IMR-90 (cell line): Measurements from ENCODE around the gene WWP2. TPM values are rescaled to one million over a fixed set of nuclear protein-coding genes. Genes with fewer than 3 reads are reported as not detected.

ENCODE experiments used
- ATAC-seq: fragments of 200-7000 bp; cut with Tn5 transposase; 2 replicates; pipeline ENCODE4 v1.9.1; 2020; ENCODE audit warnings: low read depth, mild to moderate bottlenecking, moderate library complexity
- BruUV-seq: library from RNA; stranded (reverse); fragments of 400-500 nt; replicated peaks from 2 replicates; lab custom pipeline; 2021; lab: Mats Ljungman, UMichigan
- CTCF ChIA-PET: fragments of 300-600 bp; formaldehyde crosslinking; extraction: SDS; loops from one replicate; lab custom pipeline; 2021; ENCODE audit warnings: antibody characterized with exemption; lab: Yijun Ruan, JAX
- POLR2A ChIA-PET: fragments of 300-600 bp; sonication (Branson Sonifier 250); formaldehyde crosslinking; loops from one replicate; lab custom pipeline; 2022; ENCODE audit warnings: antibody characterized with exemption; ENCODE audit not compliant: unreplicated experiment; lab: Charles Lee
- DNase-seq: peaks from one replicate; pipeline ENCODE4 v3.0.0; 2013
- H2AFZ ChIP-seq: replicated peaks from 2 replicates; pipeline ENCODE3; 2013; ENCODE audit warnings: low read length, mild to moderate bottlenecking; ENCODE audit not compliant: poor library complexity
- H2AK5ac ChIP-seq: 2 replicates; pipeline ENCODE4 v1.6.1; 2013; ENCODE audit warnings: low read depth, low read length, inconsistent platforms
- H2AK9ac ChIP-seq: replicated peaks from 2 replicates; pipeline ENCODE3; 2013; ENCODE audit warnings: mild to moderate bottlenecking, low read depth, low read length, moderate library complexity; ENCODE audit not compliant: poor library complexity
- H2BK120ac ChIP-seq: 2 replicates; pipeline ENCODE4 v1.6.1; 2013; ENCODE audit warnings: low read depth, low read length, inconsistent platforms
- H2BK15ac ChIP-seq: 3 replicates; pipeline ENCODE4 v1.6.1; 2013; ENCODE audit warnings: low read depth, low read length, inconsistent platforms
- H2BK20ac ChIP-seq: 2 replicates; pipeline ENCODE4 v1.6.1; 2013; ENCODE audit warnings: low read depth, mild to moderate bottlenecking, inconsistent platforms, low read length, moderate library complexity
- H2BK5ac ChIP-seq: 2 replicates; pipeline ENCODE4 v1.6.1; 2013; ENCODE audit warnings: mild to moderate bottlenecking, low read depth, low read length, inconsistent platforms; ENCODE audit not compliant: poor library complexity, severe bottlenecking
- H3K14ac ChIP-seq: replicated peaks from 2 replicates; pipeline ENCODE4 v1.6.1; 2013; ENCODE audit warnings: low read depth, low read length, inconsistent platforms
- H3K18ac ChIP-seq: 2 replicates; pipeline ENCODE4 v1.6.1; 2013; ENCODE audit warnings: low read depth, low read length, control low read depth
- H3K23ac ChIP-seq: 2 replicates; pipeline ENCODE4 v1.6.1; 2013; ENCODE audit warnings: low read depth, low read length, inconsistent platforms
- H3K27ac ChIP-seq: 2 replicates; pipeline ENCODE4 v1.5.1; 2013; ENCODE audit warnings: mild to moderate bottlenecking, control low read depth, low read length; ENCODE audit not compliant: insufficient read depth
- H3K27me3 ChIP-seq: 2 replicates; pipeline ENCODE4 v1.6.1; 2013; ENCODE audit warnings: low read length; ENCODE audit not compliant: control insufficient read depth, insufficient read depth
- H3K36me3 ChIP-seq: 2 replicates; pipeline ENCODE4 v1.6.1; 2013; ENCODE audit warnings: low read length, mixed read lengths; ENCODE audit not compliant: control insufficient read depth, insufficient read depth
- H3K4ac ChIP-seq: 2 replicates; pipeline ENCODE4 v1.6.1; 2013; ENCODE audit warnings: low read depth, low read length, inconsistent platforms
- H3K4me1 ChIP-seq: 2 replicates; pipeline ENCODE4 v1.6.1; 2013; ENCODE audit warnings: low read length, mixed read lengths; ENCODE audit not compliant: control insufficient read depth, insufficient read depth
- H3K4me2 ChIP-seq: 2 replicates; pipeline ENCODE4 v1.6.1; 2013; ENCODE audit warnings: low read depth, mild to moderate bottlenecking, control low read depth, low read length, moderate library complexity
- H3K4me3 ChIP-seq: 2 replicates; pipeline ENCODE4 v1.5.1; 2013; ENCODE audit warnings: low read depth, mild to moderate bottlenecking, control low read depth, low read length, moderate library complexity; ENCODE audit not compliant: insufficient read depth
- H3K56ac ChIP-seq: 2 replicates; pipeline ENCODE4 v1.6.1; 2013; ENCODE audit warnings: low read length, inconsistent platforms; ENCODE audit not compliant: insufficient read depth; ENCODE audit errors: extremely low read depth
- H3K79me1 ChIP-seq, 2 experiments: 2 replicates each; pipeline ENCODE4 v1.6.1; 2013; ENCODE audit warnings: low read length in 2 of 2, inconsistent platforms in 1 of 2, low read depth in 1 of 2
- H3K9ac ChIP-seq: 2 replicates; pipeline ENCODE4 v1.6.1; 2013; ENCODE audit warnings: low read depth, low read length, control low read depth
- H3K9me1 ChIP-seq: 2 replicates; pipeline ENCODE4 v1.6.1; 2013; ENCODE audit warnings: low read length, inconsistent platforms; ENCODE audit not compliant: insufficient read depth
- H3K9me3 ChIP-seq: 2 replicates; pipeline ENCODE4 v1.6.1; 2013; ENCODE audit warnings: low read length; ENCODE audit not compliant: control insufficient read depth, insufficient read depth
- H4K20me1 ChIP-seq: 2 replicates; pipeline ENCODE4 v1.6.1; 2013; ENCODE audit warnings: low read length, inconsistent platforms; ENCODE audit not compliant: insufficient read depth
- H4K5ac ChIP-seq: 2 replicates; pipeline ENCODE4 v1.6.1; 2013; ENCODE audit warnings: mild to moderate bottlenecking, low read depth, low read length, control low read depth
- H4K8ac ChIP-seq, 2 experiments: 2 replicates each; pipeline ENCODE4 v1.6.1; 2013; ENCODE audit warnings: low read depth in 2 of 2, low read length in 2 of 2, control low read depth in 1 of 2, inconsistent platforms in 1 of 2
- H4K91ac ChIP-seq: 2 replicates; pipeline ENCODE4 v1.6.1; 2013; ENCODE audit warnings: low read depth, low read length, inconsistent platforms; ENCODE audit not compliant: insufficient read depth
- CEBPB ChIP-seq: IDR thresholded peaks from 2 replicates; pipeline ENCODE4 v1.6.1; 2012; ENCODE audit warnings: low read depth, low read length, improper control_type of control experiment
- FOS ChIP-seq: fragments of 150-350 bp; IDR thresholded peaks from 2 replicates; pipeline ENCODE4 v1.6.1; 2016; ENCODE audit warnings: low read depth, low read length
- MAFK ChIP-seq: IDR thresholded peaks from 2 replicates; pipeline ENCODE4 v1.6.1; 2012; ENCODE audit warnings: low read depth, low read length, improper control_type of control experiment
- NFE2L2 ChIP-seq: fragments of 150-350 bp; IDR thresholded peaks from 2 replicates; pipeline ENCODE4 v1.6.1; 2016; ENCODE audit warnings: low read depth, mild to moderate bottlenecking, low read length
- RAD21 ChIP-seq: IDR thresholded peaks from 2 replicates; pipeline ENCODE4 v1.6.1; 2012; ENCODE audit warnings: low read length, improper control_type of control experiment
- RFX5 ChIP-seq: IDR thresholded peaks from 2 replicates; pipeline ENCODE4 v1.8.0; 2012; ENCODE audit warnings: low read depth, mild to moderate bottlenecking, low read length, moderate library complexity
- WGBS, 2 experiments: methylation state at CpG; one replicate each; pipeline versions ENCODE4 v1.1.5 to v1.1.7; 2013; ENCODE audit warnings: missing lambda C conversion rate in 2 of 2; ENCODE audit not compliant: insufficient read length in 1 of 2; ENCODE audit errors: extremely low coverage in 2 of 2; 5-methylcytosine and 5-hydroxymethylcytosine counted together
- dilution Hi-C: fragments of 300-500 bp; cut with HindIII; formaldehyde crosslinking; loops from one replicate; pipeline ENCODE4 v1.14.3; 2018; ENCODE audit warnings: low sequenced_read_pairs; ENCODE audit not compliant: unreplicated experiment
- in situ Hi-C: fragments of 300-500 bp; cut with MboI; formaldehyde crosslinking; loops from 3 replicates; pipeline ENCODE4 v1.14.3; 2019; ENCODE audit warnings: low sequenced_read_pairs, inconsistent platforms, mixed read lengths
- intact Hi-C: fragments of 100-400 bp; cut with micrococcal nuclease; formaldehyde crosslinking; loops from 2 replicates; pipeline ENCODE4 v1.10.0; 2022
- polyA plus RNA-seq, 3 experiments: library from polyadenylated mRNA; depleted of rRNA; stranded (reverse); fragments of >200 nt; gene quantifications; 2 replicates each; pipeline ENCODE4 v1.2.3, GENCODE V29; 2012; ENCODE audit warnings: low replicate concordance in 1 of 3
- total RNA-seq: library from RNA; depleted of rRNA; stranded (reverse); fragments of >200 nt; gene quantifications from 2 replicates; pipeline ENCODE4 v1.2.3, GENCODE V29; 2012
- TF ChIP-seq, protein P1 (sequence below): conservative IDR thresholded peaks from 2 replicates; pipeline ENCODE4 v1.5.1; 2012; ENCODE audit warnings: mild to moderate bottlenecking, low read depth, low read length, improper control_type of control experiment
- TF ChIP-seq, protein P2 (sequence below): fragments of 150-350 bp; IDR thresholded peaks from 2 replicates; pipeline ENCODE4 v1.6.1; 2016; ENCODE audit warnings: low read depth, mild to moderate bottlenecking, low read length, moderate library complexity, borderline replicate concordance

Gene WWP2
- total and polyA plus RNA-seq, 2 of the 4 experiments (the other 2 are of a cell fraction): 12.7 to 13.7 TPM

DNA sequence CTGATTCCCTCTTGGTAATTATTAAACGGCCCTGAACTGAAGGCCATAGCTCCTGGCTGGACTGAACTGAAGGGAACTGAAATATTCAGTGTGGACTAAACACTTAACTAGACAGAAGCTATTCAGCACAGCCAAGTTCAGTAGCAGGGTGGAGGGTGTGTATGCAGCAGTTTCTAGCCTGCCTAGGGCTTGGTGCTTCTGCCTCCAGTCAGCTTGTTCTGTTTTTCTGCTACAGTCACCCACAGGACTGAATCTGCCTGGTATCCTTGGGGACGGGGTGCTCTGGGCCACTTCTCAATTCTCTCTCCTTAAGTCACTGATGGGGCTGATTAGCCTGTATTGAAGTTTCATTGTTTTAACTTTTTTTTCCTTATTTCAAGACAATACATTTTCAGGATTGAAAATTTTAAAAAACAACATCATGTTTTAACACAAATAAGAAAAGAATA lies 77.1 kb downstream of the WWP2 start:
- Histone ChIP-seq H2AK5ac (peak overlapping the region; percentile 58; the same call in 1 of the 2 replicates), H3K4me3 (no peak overlapping the region), H3K27me3 (no peaks in the 10 kb centered on the region), H3K14ac (peak overlapping the region; percentile 13; the same call in 1 of the 2 replicates), H3K9ac (no peak overlapping the region), H3K18ac (no peak overlapping the region), H3K4me2 (no peak overlapping the region), H2BK15ac (no peak overlapping the region), H3K9me3 (no peaks in the 10 kb centered on the region), H3K36me3 (peaks cover 5% of the 10 kb centered on the region; the same call in 1 of the 2 replicates), H2BK5ac (no peak overlapping the region), H2AFZ (no peak overlapping the region), H4K20me1 (no peaks in the 10 kb centered on the region), H3K4me1 (peaks cover 7% of the 10 kb centered on the region), H2BK20ac (peak overlapping the region; percentile 9; the same call in 1 of the 2 replicates), H3K9me1 (peaks cover 8% of the 10 kb centered on the region), H4K5ac (no peak overlapping the region), H3K23ac (no peak overlapping the region), H4K8ac (no peak overlapping the region), H3K4ac (no peak overlapping the region), H4K91ac (no peak overlapping the region), H3K79me1 (peaks cover 3 to 4% of the 10 kb centered on the region in 2 experiments; a peak in 2 of 4 replicates), H2BK120ac (no peak overlapping the region), H3K56ac (no peak overlapping the region), H2AK9ac (no peak overlapping the region), H3K27ac (no peak overlapping the region)
- no TSS peak for BruUV-seq
- ChIA-PET POLR2A (interaction anchor here (0.6 kb wide), 1 partner anchor 42 kb away, joined by 3 read pairs; no protein-coding TSS in a partner anchor), CTCF (no interaction called here)
- peak; percentile 35; the same call in 1 of the 2 replicates for ATAC-seq
- dilution Hi-C loops (no loop called here), intact Hi-C loops (no loop called here), in situ Hi-C loops (no loop called here)
- WGBS, 2 experiments: no CpG with 5 or more reads among the region's 2 CpGs
- TF ChIP-seq, protein P1, sequence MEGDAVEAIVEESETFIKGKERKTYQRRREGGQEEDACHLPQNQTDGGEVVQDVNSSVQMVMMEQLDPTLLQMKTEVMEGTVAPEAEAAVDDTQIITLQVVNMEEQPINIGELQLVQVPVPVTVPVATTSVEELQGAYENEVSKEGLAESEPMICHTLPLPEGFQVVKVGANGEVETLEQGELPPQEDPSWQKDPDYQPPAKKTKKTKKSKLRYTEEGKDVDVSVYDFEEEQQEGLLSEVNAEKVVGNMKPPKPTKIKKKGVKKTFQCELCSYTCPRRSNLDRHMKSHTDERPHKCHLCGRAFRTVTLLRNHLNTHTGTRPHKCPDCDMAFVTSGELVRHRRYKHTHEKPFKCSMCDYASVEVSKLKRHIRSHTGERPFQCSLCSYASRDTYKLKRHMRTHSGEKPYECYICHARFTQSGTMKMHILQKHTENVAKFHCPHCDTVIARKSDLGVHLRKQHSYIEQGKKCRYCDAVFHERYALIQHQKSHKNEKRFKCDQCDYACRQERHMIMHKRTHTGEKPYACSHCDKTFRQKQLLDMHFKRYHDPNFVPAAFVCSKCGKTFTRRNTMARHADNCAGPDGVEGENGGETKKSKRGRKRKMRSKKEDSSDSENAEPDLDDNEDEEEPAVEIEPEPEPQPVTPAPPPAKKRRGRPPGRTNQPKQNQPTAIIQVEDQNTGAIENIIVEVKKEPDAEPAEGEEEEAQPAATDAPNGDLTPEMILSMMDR: no peak
- TF ChIP-seq RFX5 (no peak), MAFK (no peak), FOS (no peak), NFE2L2 (no peak), RAD21 (no peak), CEBPB (no peak)
- TF ChIP-seq, protein P2, sequence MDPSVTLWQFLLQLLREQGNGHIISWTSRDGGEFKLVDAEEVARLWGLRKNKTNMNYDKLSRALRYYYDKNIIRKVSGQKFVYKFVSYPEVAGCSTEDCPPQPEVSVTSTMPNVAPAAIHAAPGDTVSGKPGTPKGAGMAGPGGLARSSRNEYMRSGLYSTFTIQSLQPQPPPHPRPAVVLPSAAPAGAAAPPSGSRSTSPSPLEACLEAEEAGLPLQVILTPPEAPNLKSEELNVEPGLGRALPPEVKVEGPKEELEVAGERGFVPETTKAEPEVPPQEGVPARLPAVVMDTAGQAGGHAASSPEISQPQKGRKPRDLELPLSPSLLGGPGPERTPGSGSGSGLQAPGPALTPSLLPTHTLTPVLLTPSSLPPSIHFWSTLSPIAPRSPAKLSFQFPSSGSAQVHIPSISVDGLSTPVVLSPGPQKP: no peak
- no peak for DNase-seq
